Parathyroid adenoma (tissue), 2 donors: ENCODE results near the gene PNLDC1.
"Not testable (repeated sequence)": the region's sequence is repeated elsewhere in the genome, so short reads cannot be mapped to it uniquely, and the experiment has no call there.

ENCODE experiments used
- H2AFZ ChIP-seq: fragments of 300-600 bp; sonication (generic); one replicate; pipeline ENCODE4 v1.7.0; 2017; ENCODE audit warnings: antibody characterized with exemption, mild to moderate bottlenecking
- H3K27ac ChIP-seq: fragments of 300-600 bp; sonication (generic); one replicate; pipeline ENCODE4 v1.7.0; 2017
- H3K27me3 ChIP-seq: fragments of 300-600 bp; sonication (generic); one replicate; pipeline ENCODE4 v1.7.0; 2017; ENCODE audit warnings: low read length; ENCODE audit not compliant: control insufficient read depth, insufficient read depth
- H3K36me3 ChIP-seq: fragments of 300-600 bp; sonication (generic); one replicate; pipeline ENCODE4 v1.7.0; 2017; ENCODE audit warnings: low read length; ENCODE audit not compliant: control insufficient read depth, insufficient read depth
- H3K4me1 ChIP-seq: fragments of 300-600 bp; sonication (generic); one replicate; pipeline ENCODE4 v1.7.0; 2017; ENCODE audit warnings: control low read depth
- H3K4me2 ChIP-seq: fragments of 300-600 bp; sonication (generic); one replicate; pipeline ENCODE4 v1.7.0; 2017; ENCODE audit warnings: low read length
- H3K4me3 ChIP-seq: fragments of 300-600 bp; sonication (generic); one replicate; pipeline ENCODE4 v1.7.0; 2017; ENCODE audit warnings: low read depth, low read length
- H3K79me2 ChIP-seq: fragments of 300-600 bp; sonication (generic); one replicate; pipeline ENCODE4 v1.7.0; 2017; ENCODE audit warnings: control low read depth
- H3K9ac ChIP-seq: fragments of 300-600 bp; sonication (generic); one replicate; pipeline ENCODE4 v1.7.0; 2017; ENCODE audit warnings: mild to moderate bottlenecking
- H3K9me3 ChIP-seq: fragments of 300-600 bp; sonication (generic); one replicate; pipeline ENCODE4 v1.7.0; 2017; ENCODE audit warnings: low read length; ENCODE audit not compliant: control insufficient read depth
- TF ChIP-seq, protein P1 (sequence below): fragments of 300-600 bp; sonication (generic); IDR thresholded peaks from one replicate; pipeline ENCODE4 v1.7.0; 2017; ENCODE audit warnings: antibody characterized with exemption, mild to moderate bottlenecking
- donor health status: primary hyperparathyroidism.

The PNLDC1 gene

DNA sequence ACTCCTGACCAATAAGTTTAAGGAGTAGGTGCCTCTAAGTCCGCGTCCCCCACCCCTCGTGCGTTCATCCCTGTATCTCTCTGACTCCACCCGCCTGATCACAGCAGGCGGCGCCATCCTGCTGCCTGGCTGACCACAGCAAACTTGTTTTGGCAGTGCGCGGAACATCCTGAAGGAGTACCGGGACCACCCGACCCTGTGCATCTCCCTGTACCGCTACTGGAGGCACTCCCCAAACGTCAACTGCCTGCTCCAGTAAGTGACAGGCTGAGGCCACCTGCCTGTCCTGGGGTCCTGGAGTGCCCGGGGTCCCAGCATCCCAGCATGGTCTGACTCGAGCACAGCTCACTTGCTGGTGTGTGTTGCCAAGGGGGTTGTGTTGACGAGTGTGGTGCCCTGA, 19.0 kb downstream of the PNLDC1 start:
- H3K79me2 ChIP-seq = no peaks in the 10 kb centered on the region
- no peaks in the 10 kb centered on the region for H3K27me3 ChIP-seq
- H3K4me1 ChIP-seq = no peaks in the 10 kb centered on the region
- no peak overlapping the region for H3K9ac ChIP-seq
- H3K4me2 ChIP-seq = no peak overlapping the region
- no peaks in the 10 kb centered on the region for H3K36me3 ChIP-seq
- H3K9me3 ChIP-seq = no peaks in the 10 kb centered on the region
- H3K27ac ChIP-seq = no peak overlapping the region
- TF ChIP-seq, protein P1, sequence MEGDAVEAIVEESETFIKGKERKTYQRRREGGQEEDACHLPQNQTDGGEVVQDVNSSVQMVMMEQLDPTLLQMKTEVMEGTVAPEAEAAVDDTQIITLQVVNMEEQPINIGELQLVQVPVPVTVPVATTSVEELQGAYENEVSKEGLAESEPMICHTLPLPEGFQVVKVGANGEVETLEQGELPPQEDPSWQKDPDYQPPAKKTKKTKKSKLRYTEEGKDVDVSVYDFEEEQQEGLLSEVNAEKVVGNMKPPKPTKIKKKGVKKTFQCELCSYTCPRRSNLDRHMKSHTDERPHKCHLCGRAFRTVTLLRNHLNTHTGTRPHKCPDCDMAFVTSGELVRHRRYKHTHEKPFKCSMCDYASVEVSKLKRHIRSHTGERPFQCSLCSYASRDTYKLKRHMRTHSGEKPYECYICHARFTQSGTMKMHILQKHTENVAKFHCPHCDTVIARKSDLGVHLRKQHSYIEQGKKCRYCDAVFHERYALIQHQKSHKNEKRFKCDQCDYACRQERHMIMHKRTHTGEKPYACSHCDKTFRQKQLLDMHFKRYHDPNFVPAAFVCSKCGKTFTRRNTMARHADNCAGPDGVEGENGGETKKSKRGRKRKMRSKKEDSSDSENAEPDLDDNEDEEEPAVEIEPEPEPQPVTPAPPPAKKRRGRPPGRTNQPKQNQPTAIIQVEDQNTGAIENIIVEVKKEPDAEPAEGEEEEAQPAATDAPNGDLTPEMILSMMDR = no peak
- H2AFZ ChIP-seq = no peak overlapping the region
- no peak overlapping the region for H3K4me3 ChIP-seq

DNA sequence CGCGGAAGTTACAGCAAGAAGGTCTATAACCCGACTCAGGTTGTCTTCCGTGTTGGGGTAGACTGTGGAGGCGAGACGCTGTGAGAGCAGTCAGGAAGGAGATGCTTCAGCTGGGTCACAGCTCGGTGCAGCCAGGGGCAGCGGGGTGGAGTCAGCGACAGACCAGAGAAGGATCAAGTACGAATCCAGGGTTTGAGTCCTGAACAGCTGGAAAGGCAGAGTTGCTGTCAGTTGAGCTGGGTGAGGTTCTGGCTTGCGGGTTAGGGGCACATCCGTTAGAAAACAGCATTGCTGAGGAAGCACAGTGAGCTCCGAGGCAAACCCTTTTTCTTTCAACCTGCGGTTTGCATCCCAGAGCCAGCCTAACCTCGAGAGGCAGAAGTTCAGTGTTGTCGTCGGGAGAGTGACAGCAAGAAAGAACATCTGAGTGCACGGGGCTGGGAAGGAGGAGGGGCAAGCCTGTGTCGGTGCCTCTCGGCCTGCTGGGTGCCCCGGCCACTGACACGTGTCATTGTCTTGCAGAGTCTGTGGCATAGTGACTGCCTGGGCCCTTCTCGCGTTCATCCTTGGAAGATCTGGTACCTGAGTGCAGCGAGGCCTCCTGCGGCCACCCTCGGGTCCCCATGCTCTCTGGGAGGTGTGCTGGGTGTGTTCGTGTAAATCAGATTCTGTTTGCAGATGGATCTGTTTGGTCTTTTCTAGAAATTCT, 20.0 kb downstream of the PNLDC1 start:
- Histone ChIP-seq H3K27me3 (no peaks in the 10 kb centered on the region), H2AFZ (peak overlapping the region; percentile 27), H3K9me3 (no peaks in the 10 kb centered on the region), H3K4me2 (no peak overlapping the region), H3K79me2 (no peaks in the 10 kb centered on the region), H3K9ac (no peak overlapping the region), H3K4me3 (no peak overlapping the region), H3K27ac (no peak overlapping the region), H3K4me1 (no peaks in the 10 kb centered on the region), H3K36me3 (no peaks in the 10 kb centered on the region)
- TF ChIP-seq, protein P1 = no peak

DNA sequence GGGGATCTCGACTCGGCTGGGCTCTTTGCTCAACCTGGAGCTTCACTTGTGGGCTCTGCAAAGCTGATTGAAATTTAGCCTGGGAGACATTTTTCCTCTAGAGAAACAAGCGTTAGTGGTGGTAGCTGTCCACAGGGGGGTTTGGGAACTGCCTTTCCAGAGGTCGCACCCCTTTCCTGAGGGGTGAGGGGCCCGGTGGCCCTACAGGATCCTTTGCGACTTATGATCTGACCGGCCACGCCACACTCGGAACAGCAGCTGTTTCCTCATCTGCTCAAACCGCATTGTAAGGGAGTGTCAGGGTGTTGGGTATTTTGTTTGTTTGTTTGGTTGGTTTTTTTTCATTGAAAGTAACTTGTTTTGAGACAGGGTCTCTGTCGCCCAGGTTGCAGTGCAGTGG, 21.0 kb downstream of the PNLDC1 start:
- no peaks in the 10 kb centered on the region for H3K9me3 ChIP-seq
- H3K4me3 ChIP-seq = no peak overlapping the region
- H3K27me3 ChIP-seq = no peaks in the 10 kb centered on the region
- no peak overlapping the region for H3K27ac ChIP-seq
- no peaks in the 10 kb centered on the region for H3K4me1 ChIP-seq
- no peaks in the 10 kb centered on the region for H3K79me2 ChIP-seq
- no peak overlapping the region for H3K4me2 ChIP-seq
- no peaks in the 10 kb centered on the region for H3K36me3 ChIP-seq
- H2AFZ ChIP-seq = no peak overlapping the region
- TF ChIP-seq, protein P1 = no peak
- no peak overlapping the region for H3K9ac ChIP-seq

DNA sequence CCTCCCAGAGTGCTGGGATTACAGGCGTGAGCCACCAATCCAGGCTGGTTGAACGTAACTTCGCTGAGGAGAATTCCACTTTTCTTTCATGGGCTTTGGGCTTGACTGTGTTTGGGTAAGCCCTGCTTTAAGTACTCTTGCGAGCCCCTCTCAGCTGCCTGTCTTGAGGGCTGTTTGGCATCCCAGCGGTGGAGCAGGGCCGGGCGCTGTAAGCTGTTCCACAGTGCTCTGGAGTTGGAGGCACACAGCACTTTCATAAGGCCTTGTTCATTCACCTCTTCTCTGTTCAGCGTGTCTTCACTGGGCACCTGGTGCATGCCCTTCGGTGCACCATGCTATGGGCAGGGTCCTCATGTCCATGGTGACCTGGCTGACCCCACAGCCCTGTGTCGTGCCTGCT, 21.6 kb downstream of the PNLDC1 start:
- H2AFZ ChIP-seq = no peak overlapping the region
- no peak overlapping the region for H3K9ac ChIP-seq
- no peaks in the 10 kb centered on the region for H3K27me3 ChIP-seq
- no peaks in the 10 kb centered on the region for H3K4me1 ChIP-seq
- H3K79me2 ChIP-seq = no peaks in the 10 kb centered on the region
- H3K36me3 ChIP-seq = no peaks in the 10 kb centered on the region
- no peak overlapping the region for H3K27ac ChIP-seq
- no peak overlapping the region for H3K4me2 ChIP-seq
- H3K9me3 ChIP-seq = no peaks in the 10 kb centered on the region
- TF ChIP-seq, protein P1 = no peak
- H3K4me3 ChIP-seq = no peak overlapping the region

DNA sequence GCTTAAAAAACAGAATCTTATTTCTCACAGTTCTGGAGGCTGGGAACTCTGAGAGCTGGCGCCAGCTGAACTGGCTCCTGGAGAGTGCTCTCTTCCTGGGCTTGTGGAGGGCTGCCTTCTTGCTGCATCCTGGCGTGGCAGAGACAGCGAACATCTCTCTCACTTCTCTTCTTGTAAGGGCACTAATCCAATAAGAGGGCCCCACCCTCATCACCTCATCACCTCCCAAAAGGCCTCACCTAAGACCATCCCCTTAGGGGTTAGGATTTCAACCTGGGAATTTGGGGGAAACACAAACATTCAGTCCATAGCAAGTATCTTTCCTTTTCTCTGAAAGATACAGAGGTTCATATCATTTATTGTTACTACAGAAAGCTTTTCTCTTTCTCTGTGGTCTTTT, 23.9 kb downstream of the PNLDC1 start:
- Histone ChIP-seq H3K27ac (no peak overlapping the region), H2AFZ (no peak overlapping the region), H3K4me1 (no peaks in the 10 kb centered on the region), H3K4me3 (no peak overlapping the region), H3K36me3 (no peaks in the 10 kb centered on the region), H3K4me2 (no peak overlapping the region), H3K9ac (no peak overlapping the region), H3K27me3 (no peaks in the 10 kb centered on the region), H3K9me3 (no peaks in the 10 kb centered on the region), H3K79me2 (no peaks in the 10 kb centered on the region)
- TF ChIP-seq, protein P1 = no peak

DNA sequence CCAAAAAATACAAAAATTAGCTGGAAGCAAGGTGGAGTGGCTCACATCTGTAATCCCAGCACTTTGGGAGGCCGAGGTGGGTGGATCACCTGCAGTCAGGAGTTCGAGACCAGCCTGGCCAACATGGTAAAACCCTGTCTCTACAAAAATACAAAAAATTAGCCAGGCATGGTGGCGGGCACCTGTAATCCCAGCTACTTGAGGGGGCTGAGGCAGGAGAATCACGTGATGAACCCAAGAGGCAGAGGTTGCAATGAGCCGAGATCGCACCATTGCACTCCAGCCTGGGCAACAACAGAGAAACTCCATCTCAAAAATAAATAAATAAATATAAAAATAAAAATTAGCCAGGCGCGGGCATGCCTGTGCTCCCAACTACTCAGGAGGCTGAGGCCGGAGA, 24.6 kb downstream of the PNLDC1 start:
- not testable (repeated sequence) for H3K27ac ChIP-seq, H3K4me1 ChIP-seq, H2AFZ ChIP-seq

More for the DNA sequence above, 24.6 kb downstream of the PNLDC1 start:
- H3K9me3 ChIP-seq, H3K9ac ChIP-seq, H3K4me2 ChIP-seq, H3K36me3 ChIP-seq, H3K4me3 ChIP-seq, H3K27me3 ChIP-seq, H3K79me2 ChIP-seq: not testable (repeated sequence)
